VCaP (cell line): Measurements from ENCODE around the gene LY86.

Experiments
- H3K27ac ChIP-seq: fragments of 450-650 bp; 2 replicates; pipeline ENCODE4 v1.5.1; 2017
- CTCF ChIP-seq: fragments of 450-650 bp; conservative IDR thresholded peaks from 2 replicates; pipeline ENCODE4 v1.5.1; 2017; ENCODE audit warnings: mild to moderate bottlenecking, moderate library complexity

Gene LY86

GRCh38 chr6:6564154-6564553, 24.4 kb upstream of the LY86 start:
- TF ChIP-seq CTCF, result no peak
- H3K27ac ChIP-seq, result no peak overlapping the region

GRCh38 chr6:6565069-6565468, 23.5 kb upstream of the LY86 start:
- no peak for TF ChIP-seq CTCF
- peak overlapping the region; percentile 25 for H3K27ac ChIP-seq

GRCh38 chr6:6565488-6565887, 23.0 kb upstream of the LY86 start:
- no peak for TF ChIP-seq CTCF
- peak overlapping the region; percentile 25 for H3K27ac ChIP-seq

- no peak for TF ChIP-seq CTCF
These were observed 21.8 kb upstream of the LY86 start for GRCh38 chr6:6566766-6567165.

GRCh38 chr6:6569096-6569810, 19.3 kb upstream of the LY86 start:
- no peak for TF ChIP-seq CTCF
- no peak overlapping the region for H3K27ac ChIP-seq

More at GRCh38 chr6:6566766-6567165, 21.8 kb upstream of the LY86 start:
- H3K27ac ChIP-seq, result no peak overlapping the region

GRCh38 chr6:6569811-6570164, 18.7 kb upstream of the LY86 start:
- H3K27ac ChIP-seq, result no peak overlapping the region
- TF ChIP-seq CTCF, result no peak

GRCh38 chr6:6570929-6571671, 17.4 kb upstream of the LY86 start:
- no peak overlapping the region for H3K27ac ChIP-seq
- no peak for TF ChIP-seq CTCF
